ENCODE results near the gene FOXS1. TPM values are rescaled to one million over a fixed set of nuclear protein-coding genes. Genes with fewer than 3 reads are reported as not detected.
A peak's percentile ranks its signal among the peaks of the same experiment; 100 is the strongest.

The FOXS1 gene
- polyA plus RNA-seq (ENCODE audit: insufficient read length), result 5.9 TPM

DNA sequence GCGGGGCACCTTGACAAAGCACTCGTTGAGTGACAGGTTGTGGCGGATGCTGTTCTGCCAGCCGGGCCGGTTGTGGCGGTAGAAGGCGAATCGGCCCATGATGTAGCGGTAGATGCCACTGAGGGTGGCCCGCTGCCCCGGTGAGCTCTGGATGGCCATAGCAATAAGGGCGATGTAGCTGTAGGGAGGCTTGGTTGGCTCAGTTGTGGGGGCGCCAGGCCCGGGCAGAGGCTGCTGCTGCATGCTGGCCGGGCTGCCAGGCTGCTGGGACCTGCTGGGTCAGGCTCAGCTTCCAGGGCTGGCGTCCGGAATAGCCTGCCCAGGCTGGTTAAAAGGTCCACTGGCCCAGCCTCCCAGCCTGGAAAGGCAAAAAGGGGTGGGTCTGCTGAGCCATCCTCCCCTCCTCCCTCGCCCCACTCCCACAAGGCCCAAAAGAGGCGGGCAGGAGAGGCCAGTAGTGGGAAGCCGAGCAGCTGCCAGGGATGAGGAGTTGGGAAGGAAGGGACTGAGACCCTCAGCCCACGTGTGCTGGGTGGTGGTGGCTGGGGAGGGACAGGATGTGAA is at the start of gene FOXS1:
Gene FOXS1 (minus strand): TSS at position 305 of the 564 bp plus-strand sequence. CDS start 62 bp downstream, at position 243.
- DNase-seq (ENCODE audit: low read depth), result no peak

DNA sequence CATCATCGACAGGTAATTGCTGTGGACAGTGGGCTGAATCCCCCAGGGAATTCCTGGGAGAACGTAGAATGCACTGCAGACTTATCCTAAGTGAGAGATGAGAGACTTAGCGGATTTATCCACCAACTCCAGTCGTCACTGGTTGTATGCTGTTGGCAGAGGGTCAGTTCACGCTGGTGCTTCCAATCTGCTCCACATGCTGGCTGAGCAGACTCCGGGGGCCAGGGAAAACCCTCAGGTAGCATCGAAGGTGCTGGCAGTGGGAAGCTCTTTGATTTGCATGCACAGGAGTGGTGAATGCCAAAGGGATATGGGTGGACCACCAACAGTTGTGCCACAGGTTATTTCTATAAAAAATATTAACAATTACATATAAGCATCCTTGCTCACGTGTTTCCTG is 45.2 kb upstream of the FOXS1 start:
- no peak for DNase-seq (ENCODE audit: low read depth)

DNA sequence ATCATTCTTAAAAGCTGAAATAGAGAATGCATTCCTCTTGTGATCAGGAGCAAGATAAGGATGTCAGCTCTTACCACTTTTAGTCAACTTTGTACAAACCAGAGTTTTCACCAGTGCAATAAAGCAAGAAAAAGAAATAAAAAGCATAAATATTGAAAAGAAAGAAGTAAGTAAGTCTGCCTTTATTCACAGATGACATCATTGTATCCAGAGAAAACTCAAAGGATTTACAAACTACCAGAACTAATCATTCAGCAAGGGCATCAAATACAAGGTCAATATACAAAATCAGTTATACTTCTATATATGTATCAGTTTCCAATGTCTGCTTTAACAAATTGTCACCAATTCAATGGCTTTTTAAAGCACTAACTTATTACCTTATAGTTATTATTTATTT is 38.4 kb upstream of the FOXS1 start:
- DNase-seq (ENCODE audit: low read depth), result no peak

DNA sequence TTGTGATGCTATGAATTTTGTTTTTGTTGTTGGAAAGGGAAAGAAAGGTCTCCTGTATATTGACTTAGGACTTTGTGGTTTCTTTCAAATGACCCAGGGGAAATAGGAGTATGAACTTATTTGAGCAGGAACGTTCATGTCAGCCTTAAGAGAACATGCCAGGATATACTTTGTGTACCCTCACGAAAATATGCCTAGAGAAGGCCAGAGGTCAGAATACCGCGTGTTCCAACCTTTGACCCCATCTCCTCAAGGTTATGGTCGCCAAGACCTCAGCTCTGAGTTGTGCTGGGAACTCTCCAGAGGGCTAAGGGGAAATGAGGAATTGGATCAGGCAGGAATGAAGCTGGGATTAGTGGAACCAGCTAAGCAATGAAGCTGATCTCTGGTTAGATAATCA is 36.5 kb upstream of the FOXS1 start:
- no peak for DNase-seq (ENCODE audit: low read depth)

DNA sequence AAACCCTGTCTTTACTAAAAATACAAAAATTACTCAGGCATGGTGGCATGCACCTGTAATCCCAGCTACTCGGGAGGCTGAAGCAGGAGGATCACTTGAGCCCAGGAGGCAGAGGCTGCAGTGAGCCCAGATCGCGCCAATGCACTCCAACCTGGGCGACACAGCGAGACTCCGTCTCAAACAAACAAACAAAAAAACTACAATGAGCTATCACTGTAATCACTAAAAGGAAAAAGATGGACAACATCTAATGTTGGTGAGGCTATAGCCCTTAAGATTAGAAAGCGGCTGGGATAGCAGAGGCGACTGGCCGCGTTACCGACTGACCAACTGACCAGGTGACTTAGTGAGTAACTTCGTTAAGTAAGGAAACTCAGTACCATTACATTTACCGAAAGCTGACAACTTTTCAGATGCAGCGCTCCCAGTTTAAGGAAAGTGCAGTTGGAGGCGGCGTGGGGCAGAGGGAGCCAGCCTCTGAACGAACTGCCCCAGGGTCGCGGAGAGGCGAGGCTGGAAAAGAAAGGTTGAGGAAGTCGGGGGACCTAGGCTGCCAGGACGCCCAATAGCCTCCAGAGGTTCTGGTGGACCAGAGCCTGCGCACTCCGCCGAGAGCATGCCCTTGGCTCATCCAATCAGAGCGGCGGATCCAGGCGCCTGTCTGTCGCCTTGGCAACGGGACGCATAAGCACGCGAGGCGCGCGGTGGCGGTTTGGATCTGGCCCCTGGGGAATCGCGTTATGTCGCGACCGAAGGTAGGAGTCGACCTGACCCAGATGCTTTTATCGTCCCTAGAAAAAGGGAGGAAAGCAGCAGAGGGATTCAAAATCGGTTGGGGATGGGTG is 34.0 kb upstream of the FOXS1 start:
- peak; percentile 61 for DNase-seq (ENCODE audit: low read depth)

DNA sequence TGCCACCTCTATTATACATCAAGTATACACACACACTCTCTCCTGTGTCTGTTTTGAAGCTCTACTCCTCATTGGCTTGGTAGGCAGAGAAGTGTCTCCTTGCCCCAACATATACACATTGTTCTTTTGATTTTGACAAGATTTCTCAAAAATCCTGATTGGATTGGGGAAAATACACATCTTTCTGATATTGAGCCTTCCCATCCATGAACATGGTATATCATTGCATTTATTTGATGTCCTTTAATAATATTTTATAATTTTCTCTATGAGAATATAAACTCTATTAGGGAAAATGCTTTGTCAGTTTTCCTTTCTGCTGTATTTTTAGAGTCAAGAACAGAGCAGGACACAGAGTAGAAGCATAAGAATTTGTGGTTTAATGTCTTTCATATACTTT is 32.3 kb upstream of the FOXS1 start:
- DNase-seq (ENCODE audit: low read depth), result no peak

DNA sequence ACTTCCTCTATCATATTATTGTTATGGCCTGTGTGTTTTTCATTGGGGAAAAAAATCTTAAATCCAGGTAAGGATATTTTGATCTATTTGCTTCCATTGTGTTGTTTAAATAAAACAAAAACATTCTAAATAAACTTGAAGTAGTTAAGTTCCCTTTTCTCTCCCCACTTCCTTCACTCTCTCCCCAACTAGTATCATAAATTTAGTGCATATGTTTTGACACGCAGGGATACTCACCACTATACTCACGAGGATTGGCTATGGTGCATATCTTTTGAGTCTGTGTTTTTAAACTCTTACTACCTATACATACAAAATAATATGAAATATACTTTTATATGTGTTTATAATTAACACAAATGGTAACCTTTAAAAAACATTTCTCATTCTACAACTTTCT is 30.3 kb upstream of the FOXS1 start:
- no peak for DNase-seq (ENCODE audit: low read depth)

DNA sequence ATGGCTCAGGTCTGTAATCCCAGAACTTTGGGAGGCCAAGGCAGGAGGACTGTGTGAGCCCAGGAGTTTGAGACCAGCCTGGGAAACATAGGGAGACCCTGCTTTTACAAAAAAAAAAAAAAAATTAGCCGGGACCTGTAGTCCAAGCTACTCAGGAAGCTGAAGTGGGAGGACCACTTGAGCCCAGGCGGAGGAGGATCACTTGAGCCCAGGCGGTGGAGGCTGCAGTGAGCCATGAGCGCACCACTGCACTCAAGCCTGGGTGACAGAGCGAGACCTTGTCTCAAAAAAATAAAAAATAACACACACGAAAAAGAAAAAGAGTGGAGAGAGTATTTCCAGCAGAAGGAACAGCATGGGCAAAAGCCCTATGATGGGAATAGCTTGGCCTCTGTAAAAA is 27.0 kb upstream of the FOXS1 start:
- DNase-seq (ENCODE audit: low read depth), result no peak

DNA sequence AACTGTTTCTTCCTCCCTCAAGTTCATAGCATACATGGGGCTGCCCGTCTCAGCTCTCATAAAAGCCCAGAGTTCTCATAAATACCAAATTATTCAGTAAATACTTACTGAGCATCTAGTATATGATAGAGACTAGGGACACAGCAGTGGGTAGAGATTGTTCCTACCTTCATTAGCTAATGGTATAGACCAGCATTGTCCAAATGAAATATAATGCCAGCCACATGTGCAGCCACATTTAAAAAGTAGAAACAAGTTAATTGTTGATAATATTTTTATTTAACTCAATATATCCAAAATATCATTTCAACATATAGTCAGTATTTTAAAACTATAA is 26.2 kb upstream of the FOXS1 start:
- no peak for DNase-seq (ENCODE audit: low read depth)

DNA sequence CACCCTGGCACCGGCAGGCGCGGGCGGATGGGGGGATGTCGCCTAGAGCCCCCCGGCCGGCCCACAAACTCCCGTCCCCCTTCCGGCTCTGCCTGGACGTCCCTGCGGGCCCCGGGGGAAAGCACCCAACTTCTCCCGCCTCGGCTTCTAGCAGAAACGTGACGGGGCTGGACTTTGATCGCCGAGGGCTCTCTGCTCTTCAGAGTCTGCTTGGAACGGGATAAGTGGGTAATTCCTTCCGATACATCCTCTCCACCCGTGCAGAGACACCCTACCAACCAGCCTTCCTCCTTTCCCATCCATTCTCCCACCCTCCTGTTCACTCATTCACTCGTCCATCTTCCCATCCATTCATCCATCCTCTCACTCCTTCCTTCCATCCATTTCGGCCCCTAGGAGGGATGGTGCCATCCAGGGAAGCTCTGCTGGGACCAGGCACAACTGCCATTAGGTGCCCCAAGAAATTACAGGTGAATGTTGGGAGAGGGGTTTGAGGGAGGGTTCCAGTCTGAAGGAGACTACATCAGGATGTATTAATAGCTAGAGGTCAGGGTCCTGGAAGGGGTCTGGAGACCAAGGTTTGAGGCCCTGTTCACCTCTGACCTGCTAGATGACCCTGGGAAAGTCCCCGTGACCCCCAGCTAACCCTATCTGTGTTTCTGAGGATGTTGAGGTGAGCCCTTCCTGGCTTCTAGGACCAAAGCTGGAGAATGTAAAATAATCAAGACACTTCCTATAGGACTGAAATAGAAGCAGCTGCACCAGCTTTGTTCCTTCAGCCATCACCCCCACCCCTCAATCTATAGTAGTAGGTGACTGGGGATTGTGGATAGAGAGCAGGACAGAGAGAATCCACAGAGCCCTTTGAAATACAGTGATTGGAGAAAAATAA is 25.6 kb upstream of the FOXS1 start:
- no peak for DNase-seq (ENCODE audit: low read depth)

DNA sequence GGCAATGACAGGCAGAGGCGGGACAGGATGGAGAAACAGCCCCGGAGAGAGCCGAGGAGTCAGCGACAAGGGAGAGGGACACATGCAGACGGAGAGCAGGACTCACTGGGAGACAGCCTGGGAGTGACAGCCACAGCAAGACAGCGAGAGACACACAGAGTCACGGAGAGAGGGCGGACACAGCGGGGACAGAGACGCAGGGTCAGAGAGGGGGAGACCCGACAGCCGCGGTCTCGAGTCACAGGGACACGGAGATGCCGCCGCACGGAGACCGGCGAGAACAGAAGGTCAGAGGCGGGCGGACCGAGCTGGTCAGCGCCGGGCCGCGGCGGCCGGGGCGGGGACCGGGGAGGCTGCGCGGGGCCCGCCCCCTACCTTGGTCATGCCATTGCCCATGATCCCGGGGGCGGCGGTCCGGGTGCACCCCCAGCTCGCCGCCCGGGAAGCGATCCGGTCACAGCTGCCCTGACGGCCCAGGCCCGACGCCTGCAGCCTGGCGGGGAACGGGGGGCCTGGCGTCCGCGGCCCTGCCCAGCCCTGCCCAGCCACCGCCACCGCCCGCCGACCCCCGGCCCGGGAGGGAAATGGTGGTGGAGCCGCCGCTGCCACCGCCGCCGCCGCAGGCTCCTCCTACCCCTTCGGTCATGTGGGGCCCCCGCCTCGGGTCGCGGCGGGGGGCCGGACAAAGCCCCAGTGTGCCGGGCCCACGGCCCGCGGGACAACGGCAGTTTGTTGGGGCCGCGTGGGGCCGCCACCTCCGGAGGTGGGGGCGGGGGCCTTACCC is 24.7 kb upstream of the FOXS1 start, which contains the start of the genes DUSP15 and TTLL9:
Gene DUSP15 (minus strand): TSS at position 586 of the 784 bp plus-strand sequence. CDS start 190 bp downstream, at position 396.
Gene TTLL9 (plus strand): TSS at position 693 of the 784 bp plus-strand sequence. CDS start 493 bp downstream, outside the sequence.
- no peak for DNase-seq (ENCODE audit: low read depth)

DNA sequence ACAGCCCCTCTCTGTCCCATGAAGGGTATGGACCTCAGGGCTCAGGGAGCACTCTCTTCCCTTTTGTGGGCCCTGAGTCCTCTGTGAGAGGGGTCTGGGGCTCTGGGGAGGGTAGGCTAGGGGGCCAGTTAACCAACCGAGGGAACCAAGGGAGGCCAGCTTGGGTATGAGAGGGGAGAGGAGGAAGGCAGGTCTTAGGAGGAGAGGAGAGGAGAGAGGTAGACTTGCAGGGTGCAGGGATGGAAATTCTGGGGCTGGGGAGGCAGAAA is 24.2 kb upstream of the FOXS1 start:
- DNase-seq (ENCODE audit: low read depth), result no peak

DNA sequence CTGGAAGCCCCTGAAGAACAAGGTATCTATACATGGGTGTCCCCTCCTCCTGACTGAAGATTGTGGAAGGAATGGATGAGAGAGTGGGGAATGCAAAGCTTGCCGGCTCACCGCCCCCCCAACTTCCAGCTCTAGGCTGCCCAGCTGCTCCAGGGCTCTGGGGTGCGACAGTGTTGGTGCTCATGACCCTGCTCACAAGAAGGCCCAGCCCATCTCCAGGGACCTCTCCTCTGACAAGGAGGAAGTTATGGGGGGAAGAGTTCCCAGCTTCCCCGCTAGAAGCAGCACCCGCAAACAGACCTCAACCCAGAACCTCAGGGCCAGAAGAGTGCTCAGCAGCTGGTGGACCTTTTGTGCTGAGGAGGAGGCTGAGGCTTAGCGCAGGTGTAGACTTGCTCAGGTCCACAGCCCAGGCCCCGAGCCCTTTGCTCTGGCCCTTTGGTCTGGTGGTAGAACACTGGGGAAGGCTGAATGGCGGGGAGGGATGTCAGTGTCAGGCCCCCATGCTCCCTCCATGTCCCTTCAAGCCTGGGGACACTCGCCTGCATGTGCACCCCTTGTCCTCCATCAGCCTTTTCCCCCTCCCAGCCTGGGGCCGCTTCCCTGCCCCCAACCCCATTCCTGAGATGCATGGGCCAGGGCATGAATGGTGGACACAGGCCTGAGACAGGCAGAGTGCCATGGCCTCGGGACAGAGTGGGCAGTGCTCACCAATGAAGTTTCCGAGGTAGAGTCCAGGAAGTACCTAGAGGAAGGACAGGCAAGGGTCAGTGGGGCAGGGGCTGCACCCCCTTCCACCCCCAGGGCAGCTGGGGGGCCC is 23.7 kb upstream of the FOXS1 start:
- no peak for DNase-seq (ENCODE audit: low read depth)

DNA sequence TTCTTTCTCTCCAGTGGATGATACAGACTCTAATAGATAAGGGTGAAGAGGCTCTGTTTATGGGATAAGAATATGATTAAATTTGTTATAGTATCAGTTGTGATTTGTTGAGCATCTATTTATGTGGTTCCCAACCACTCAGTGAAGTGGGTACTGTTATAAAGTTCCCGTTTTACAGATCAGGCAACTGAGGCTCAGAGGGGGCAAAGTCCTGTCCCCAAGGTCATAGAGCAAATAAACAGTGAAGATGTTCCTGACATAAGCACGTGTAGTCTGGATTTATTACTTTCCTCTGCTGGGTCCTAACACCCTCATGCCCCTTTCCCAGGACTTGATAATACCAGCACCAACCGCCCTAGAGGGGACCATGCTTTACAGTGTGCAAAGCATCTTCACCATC is 20.8 kb upstream of the FOXS1 start:
- DNase-seq (ENCODE audit: low read depth), result no peak

DNA sequence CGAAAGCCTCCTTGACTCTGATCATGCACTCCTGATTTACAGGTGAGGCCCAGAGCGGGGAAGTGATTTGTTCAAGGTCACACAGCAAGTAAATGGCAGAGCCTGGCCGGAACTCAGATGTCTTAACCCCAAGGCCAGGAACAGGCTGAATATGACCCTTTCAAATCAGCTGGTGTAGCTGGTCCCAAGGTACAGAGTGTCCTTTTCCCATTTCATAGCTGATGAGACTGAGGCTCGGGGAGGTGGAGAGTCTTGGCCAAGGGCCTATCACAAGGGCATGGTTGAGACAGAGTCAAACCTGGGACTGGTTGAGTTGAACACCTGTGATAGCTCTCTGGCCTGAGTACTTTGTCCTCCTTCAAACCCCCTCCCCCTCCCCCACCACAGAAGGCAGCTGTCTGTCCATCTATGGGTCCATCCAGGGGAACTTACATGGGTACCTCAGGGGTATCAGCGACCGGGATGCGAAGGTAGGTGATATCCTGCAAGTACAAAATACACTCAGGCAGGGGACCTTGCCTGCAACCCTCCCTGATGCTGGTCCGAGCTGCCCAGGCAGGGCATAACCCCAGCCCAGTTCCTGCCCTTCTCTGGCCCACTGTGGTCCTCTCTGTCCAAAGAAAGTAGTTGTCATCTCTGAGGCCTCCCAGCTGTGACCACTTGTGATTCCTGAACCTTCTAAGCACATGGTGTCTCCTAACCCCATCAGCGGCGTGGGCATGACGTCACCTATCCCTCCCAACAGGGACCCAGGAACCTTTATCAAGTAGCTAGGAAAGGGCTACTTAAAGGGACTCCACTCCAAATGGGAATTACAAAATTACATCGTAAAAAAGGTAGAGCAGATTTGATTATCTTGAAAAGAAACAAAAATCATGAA is 19.4 kb upstream of the FOXS1 start:
- no peak for DNase-seq (ENCODE audit: low read depth)

DNA sequence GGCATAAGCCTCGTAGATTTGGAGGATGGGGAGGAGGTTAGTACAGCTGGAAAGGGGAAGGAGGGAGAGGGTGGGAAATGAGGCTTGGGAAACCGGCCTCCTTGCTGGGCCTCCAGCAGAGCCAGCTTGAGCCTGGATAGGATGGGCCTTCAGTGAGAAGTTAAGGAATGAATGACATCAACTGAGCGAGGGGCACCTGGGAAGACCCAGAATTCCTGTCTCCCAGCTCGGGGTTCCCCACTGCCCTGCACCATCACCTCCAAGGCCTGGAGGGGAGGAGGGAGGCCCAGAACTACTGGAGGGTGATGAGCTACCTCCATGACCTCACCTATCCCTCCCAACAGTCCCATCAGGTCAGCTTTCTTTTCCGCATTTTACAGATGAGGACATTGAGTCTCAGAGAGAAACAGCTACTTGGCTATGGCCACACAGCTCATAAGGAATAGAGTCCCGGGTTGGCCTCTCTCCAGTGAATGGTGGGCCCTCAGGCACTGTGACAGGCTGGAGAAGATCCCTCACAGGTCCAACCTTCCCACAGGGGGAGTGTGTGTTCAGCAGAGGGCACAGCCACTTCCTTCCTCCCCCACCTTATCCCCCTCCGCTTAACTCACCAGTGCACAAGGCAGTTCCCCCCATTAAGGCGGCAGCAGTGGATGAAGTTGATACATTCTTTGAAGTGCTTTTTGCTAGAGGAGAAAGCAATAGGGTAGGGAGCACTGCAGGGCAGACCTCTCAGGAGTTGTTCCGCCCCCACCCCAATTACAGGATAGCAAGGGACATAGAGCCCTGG is 18.1 kb upstream of the FOXS1 start:
- no peak for DNase-seq (ENCODE audit: low read depth)

DNA sequence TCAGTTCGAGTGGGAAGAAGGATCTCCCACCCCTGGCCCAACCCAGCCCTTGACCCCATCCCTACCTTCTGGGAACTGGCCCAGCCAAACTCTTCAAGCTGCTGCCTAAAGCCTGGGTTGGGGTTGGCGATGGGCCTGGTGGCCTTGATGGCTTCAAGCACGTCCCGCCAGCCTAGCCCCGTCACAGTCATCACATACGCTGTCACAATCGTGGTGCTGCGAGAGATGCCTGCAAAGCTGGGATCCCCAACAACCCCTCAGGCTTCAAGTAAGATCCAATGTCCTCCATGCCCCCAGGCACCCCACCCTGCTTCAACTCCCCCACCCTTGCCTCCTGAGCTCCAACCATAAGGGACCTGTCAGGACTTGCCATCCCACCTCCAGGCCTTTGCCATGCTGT is 17.1 kb upstream of the FOXS1 start:
- no peak for DNase-seq (ENCODE audit: low read depth)

DNA sequence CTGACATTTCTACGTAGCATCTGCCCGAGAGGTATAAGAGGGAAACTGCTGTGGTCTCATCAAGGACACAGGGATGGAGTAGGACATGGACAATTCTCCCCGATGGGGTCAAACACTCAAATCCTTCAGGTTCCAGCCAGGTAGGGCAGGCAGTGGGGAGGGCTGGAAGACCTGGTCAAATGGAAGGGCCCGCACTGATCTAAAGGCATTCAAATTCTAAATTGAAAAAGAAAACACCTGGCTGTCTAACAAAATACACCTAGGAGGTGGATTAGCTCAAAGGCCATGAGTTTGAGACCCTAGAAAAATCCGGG is 16.7 kb upstream of the FOXS1 start:
- DNase-seq (ENCODE audit: low read depth), result no peak

Data from forelimb muscle (tissue), 1 donor.